ENCODE data around the gene SLC26A2. TPM values are rescaled to one million over a fixed set of nuclear protein-coding genes. Genes with fewer than 3 reads are reported as not detected.
"Not testable (repeated sequence)": the region's sequence is repeated elsewhere in the genome, so short reads cannot be mapped to it uniquely, and the experiment has no call there.

The SLC26A2 gene
- total RNA-seq, 1 experiment from 2014 or later, result 11.1 TPM

- DNase-seq (ENCODE audit: low read depth), result peak; percentile 77
Measured at GRCh38 chr5:150001660-150002486, 41.3 kb downstream of the SLC26A2 start.

DNA sequence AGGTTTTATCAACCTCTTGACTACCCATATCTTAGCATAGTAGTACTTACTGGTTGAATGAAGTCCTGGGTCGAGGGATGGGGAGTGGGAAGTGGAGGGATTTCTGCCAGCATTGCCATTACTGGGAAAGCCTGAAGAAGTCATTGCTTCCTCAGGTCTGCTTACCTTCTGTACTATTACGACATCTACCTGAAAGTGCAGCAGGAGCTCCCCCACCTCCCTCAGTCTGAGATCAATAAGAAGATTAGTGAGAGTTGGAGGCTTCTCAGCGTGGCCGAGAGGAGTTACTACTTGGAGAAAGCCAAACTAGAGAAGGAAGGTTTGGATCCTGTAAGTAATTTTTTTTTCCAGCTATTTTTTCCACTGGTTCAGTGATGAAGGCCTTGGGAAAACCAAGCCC, 45.8 kb downstream of the SLC26A2 start:
- DNase-seq (ENCODE audit: low read depth), result no peak

DNA sequence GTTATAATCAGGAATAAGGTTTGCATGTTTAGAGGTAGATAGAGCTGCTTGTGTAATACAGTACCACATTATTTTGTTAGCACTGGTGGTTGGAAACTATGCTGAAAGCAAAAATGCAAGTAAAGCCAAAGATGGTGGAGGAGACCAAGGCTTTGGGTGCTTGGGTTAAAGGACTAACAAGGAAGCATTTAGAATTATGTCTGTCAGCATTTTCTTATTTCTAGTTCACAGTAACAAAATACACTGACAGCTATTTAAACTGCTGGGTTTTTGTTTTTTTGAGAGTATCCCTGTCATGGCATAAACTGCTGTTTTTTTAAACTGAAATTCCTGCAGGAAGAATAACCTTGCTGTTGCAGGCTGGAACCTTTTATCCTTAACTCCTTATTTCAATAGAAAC, 46.5 kb downstream of the SLC26A2 start:
- no peak for DNase-seq (ENCODE audit: low read depth)

DNA sequence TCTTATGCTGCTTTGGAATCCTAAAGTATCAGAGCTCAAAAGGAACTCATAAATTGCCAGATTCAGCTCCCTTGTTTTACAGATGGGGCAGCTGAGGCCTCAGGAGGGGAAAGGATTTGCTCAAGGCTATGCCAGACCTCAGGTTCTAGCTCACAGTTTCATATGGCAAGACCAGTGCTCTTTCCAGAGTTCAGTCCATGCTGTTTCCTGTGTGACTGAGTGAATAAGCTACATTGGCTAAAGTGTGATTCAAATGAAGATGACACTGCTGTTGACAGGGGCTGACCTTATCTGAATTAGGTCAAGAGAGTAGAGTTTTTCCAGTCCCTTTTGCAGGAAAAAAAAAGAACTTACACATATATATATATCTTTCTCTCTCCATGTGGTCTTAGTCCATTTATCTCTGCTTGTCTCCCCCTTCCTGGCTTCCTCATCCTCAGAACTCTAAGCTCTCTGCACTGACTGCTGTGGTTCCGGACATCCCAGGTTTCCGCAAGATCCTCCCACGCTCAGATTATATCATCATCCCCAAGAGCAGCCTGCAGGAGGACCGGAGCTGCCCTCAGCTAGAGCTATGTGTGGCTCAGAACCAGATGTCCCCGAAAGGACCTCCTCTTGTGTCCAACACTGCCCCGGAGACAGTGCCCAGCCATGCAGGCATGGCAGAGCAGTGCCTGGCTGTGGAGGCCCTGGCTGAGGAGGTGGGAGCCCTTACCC, 49.3 kb downstream of the SLC26A2 start:
- DNase-seq (ENCODE audit: low read depth), result no peak

- no peak for DNase-seq (ENCODE audit: low read depth)
Measured at GRCh38 chr5:150013931-150014330, 53.4 kb downstream of the SLC26A2 start.

- DNase-seq (ENCODE audit: low read depth), result no peak
Measured at GRCh38 chr5:150014456-150014855, 53.9 kb downstream of the SLC26A2 start.

DNA sequence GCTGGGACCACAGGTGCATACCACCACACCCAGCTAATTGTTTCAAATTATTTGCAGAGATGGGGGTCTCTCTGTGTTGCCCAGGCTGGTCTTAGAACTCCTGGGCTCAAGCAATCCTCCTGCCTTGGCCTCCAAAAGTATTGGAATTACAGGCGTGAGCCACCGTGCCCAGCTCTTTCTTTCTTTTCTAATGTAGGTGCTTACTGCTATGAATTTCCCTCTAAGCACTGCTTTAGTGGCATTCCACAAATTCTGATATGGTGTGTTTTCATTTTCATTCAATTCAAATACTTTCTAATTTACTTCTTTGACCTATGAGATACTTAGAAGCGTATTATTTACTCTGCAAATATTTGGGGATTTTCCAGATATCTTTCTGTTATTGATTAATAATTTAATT, 54.9 kb downstream of the SLC26A2 start:
- no peak for DNase-seq (ENCODE audit: low read depth)

DNA sequence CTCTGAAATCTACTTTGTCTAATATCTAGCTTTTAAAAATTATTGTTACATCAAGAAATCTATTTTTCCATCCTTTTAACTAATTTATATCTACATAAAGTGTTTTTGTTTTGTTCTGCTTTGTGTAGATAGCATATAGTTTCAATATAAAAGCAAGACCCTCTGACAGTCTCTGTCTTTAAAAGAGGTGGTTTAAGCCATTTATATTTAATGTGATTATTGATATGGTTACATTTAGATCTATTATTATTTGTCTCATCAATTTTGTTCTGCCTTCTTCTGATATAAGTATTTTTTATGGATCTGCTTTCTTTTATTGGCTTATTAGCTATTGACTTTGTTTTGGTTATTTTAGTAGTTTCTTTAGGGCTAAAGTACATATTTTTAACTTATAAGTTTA, 56.0 kb downstream of the SLC26A2 start:
- no peak for DNase-seq (ENCODE audit: low read depth)

DNA sequence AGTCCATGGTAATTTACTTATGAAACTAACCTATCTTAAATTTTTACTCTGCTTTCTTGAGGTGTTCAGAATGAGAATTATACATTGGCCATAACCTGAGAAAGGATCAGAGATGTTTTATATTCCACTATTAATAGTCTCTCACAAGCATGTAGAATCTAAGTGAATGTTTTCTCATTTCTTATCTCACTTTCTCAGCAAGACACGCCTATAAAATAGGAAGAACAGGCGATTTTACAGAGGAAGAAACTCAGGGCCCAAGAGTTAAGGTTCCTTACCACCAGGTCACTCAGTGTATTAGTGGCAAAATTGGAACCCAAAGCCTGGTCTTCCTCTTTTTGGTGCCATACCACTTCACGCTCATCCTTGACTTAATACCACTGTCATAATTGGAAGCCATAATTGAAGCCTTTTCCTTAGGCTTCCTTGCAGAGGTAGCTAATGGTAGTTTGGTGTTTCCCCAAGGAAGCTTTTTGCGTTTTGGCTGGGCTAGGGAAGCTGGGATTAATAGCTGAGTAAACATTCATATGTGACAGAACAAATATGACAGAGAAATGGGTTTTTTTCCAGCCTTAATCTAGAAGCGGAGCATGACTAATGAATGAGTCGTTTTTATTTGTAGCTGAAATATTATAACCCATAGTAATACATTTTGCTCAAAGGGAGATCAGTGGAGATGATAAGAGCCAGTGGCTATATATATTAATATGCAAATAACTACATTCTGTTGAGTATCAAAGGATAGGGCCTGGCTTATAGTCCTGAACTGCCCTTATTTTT, 56.9 kb downstream of the SLC26A2 start:
- DNase-seq (ENCODE audit: low read depth), result no peak

DNA sequence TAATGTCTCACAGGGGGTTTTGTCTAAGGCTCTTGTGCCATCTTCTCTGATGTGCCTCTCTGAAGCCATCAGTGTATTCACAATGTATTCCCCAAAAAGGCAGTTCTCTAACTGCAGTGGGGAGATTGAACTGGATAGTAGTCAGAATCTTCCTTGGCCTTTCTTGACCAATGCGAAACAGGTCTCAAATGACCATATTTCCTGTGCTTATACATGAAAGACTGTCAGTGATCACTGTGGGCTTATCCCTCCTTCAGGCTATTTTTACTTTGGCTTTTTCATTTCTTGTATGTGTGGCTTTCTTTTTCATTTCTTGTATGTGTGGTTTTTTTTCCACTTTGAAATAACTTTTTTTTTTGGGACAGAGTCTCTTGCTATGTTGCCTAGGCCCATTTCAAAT, 59.7 kb downstream of the SLC26A2 start:
- no peak for DNase-seq (ENCODE audit: low read depth)

- peak; percentile 90 for DNase-seq (ENCODE audit: low read depth)
Measured at GRCh38 chr5:150021491-150022157, 61.1 kb downstream of the SLC26A2 start.

- DNase-seq (ENCODE audit: low read depth), result peak; percentile 78
Measured at GRCh38 chr5:150022158-150022531, 61.6 kb downstream of the SLC26A2 start.

- DNase-seq (ENCODE audit: low read depth), result no peak
Measured at GRCh38 chr5:150022681-150023080, 62.1 kb downstream of the SLC26A2 start.

DNA sequence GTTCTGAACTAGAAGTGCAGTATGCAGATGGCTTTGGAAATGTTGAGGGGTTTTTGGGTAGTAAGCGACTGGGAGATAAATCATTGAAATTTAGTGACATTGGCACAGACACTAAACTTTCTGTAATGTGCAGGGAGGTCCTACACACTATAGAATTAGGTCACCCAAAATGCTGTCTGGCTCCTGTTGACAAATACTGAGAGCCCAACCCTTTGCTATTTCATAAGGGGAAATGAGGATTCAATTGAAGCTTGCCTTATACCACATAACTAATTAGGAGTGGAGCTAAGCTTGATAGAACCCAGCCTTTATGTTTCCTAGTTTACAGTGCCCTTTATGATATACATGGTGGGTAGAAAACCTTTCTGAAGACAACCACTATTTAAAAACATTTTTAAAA, 62.6 kb downstream of the SLC26A2 start:
- no peak for DNase-seq (ENCODE audit: low read depth)

DNA sequence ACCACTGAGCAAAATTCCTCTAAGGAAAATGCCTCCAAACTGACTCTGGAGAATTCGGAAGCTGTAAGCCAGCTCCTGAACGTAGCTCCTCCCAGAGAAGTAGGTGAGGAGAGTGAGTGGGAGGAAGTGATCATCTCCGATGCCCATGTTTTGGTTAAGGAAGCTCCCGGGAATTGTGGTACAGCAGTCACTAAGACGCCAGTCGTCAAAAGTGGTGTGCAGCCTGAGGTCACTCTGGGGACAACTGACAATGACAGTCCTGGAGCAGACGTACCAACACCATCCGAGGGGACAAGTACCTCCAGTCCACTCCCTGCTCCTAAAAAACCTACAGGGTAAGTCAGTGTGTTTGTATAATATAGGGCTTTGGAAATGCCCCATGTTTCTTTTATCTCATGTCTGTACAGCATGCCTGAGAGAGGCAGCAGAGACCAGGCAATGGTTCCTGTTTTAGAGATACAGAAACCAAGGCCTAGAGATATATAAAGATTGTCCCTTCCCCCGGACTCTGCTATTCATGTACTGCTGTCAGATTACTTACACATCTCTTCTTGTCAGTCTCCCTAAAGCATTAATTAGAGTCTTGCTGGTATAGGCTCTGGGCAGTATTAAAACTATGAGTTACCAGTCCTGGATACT, 63.9 kb downstream of the SLC26A2 start:
- no peak for DNase-seq (ENCODE audit: low read depth)

DNA sequence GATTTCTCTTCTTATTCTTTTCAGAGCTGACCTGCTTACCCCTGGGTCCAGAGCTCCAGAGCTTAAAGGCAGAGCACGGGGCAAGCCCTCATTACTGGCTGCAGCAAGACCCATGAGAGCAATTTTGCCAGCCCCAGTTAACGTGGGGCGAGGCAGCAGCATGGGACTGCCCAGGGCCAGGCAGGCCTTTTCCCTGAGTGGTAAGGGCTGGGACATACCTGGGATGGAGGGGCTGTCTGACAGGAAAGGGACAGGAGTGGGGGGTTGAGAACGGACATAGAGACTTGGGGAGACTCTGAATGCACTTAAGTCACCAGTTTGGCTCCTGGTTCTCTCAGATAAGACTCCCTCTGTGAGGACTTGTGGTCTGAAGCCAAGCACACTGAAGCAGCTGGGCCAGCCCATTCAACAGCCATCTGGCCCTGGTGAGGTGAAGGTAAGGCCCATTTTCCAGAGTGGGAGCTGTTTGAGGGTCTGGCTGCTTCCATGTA, 66.2 kb downstream of the SLC26A2 start:
- DNase-seq (ENCODE audit: low read depth), result no peak

- DNase-seq (ENCODE audit: low read depth), result not testable (repeated sequence)
Measured at GRCh38 chr5:150028047-150028446, 67.5 kb downstream of the SLC26A2 start.

GRCh38 chr5:150033334-150033733, 72.8 kb downstream of the SLC26A2 start:
- no peak for DNase-seq (ENCODE audit: low read depth)

DNA sequence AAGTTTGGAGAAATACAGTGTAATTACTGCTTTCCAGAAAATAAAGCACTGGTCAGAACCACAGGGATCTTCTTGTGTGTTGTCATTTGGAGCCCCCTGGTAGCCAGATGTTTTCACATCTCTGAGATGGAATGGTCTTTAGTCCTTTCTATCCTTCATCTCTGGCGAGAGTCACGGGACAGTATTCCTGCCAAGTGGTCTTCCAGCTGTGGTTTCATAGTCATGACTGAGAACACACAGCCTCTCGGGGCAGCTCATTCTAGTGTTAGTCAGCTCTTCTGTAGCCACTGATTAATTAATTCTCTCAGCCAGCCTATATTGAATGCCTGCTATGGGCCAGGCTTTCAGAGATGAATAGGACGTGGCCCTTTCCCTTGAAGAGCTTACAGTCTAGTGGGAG, 74.1 kb downstream of the SLC26A2 start:
- peak; percentile 77 for DNase-seq (ENCODE audit: low read depth)

DNA sequence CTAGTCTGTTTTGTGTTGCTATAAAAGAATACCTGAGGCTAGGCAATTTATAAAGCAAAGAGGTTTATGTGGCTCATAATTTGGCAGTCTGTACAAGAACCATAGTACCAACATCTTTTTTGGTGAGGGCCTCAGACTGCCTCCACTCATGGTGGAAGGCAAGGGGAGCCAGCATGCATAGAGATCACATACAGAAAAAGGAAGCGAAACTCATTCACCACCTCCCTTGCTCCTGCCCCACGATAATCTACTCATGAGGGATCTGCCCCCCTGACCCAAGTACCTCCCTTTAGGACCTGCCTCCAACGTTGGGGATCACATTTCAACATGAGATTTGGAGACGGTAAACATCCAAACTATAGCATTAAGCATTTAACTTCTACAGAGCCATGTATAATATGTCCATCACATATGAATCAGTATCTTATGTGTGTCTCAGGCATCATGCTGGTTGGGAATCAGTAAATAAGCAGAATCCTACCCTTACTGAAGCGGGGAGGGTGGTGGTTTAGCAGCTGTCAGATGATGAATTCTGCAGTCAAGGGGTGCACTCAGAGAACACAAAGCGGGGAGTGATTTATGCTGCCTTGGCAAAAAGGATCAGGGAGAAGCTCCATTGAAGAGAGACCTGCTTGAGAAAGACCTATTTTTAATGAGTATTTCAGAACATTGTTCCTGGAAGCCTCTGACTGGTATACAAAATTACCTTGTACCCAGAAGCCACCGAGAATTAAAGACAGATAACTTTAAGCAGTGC, 74.8 kb downstream of the SLC26A2 start:
- no peak for DNase-seq (ENCODE audit: low read depth)

DNA sequence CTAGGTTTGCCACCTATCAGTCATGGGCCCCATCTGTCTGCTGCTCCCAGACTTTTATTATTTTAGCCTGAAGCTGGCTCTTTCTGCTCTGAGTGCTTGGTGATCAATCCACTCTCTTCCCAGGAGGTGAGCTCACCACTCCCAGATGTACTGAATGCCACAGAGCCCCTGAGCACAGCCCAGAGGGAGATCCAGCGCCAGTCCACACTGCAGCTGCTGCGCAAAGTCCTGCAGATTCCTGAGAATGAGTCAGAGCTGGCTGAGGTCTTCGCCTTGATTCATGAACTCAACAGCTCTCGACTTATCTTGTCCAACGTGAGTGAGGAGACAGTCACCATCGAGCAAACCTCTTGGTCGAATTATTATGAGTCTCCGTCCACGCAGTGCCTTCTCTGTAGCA, 76.0 kb downstream of the SLC26A2 start:
- DNase-seq (ENCODE audit: low read depth), result peak; percentile 98
